Neutrophil (primary cell): Measurements from ENCODE around the gene ST3GAL6.
A peak's percentile ranks its signal among the peaks of the same experiment; 100 is the strongest.

Experiments used
- H3K27ac ChIP-seq: fragments of 200-600 bp; sonication (generic); 2 replicates; pipeline ENCODE4 v1.5.1; 2016; ENCODE audit warnings: mild to moderate bottlenecking, moderate library complexity
- H3K27me3 ChIP-seq: fragments of 200-600 bp; sonication (generic); 2 replicates; pipeline ENCODE4 v1.6.0; 2016; ENCODE audit warnings: mild to moderate bottlenecking
- H3K36me3 ChIP-seq: fragments of 200-600 bp; sonication (generic); 2 replicates; pipeline ENCODE4 v1.5.1; 2017
- H3K4me1 ChIP-seq, 2 experiments: fragments of 200-600 bp in 1 of 2; sonication (generic) in 1 of 2; 1 replicate in 1 of 2; 2 replicates in 1 of 2; pipeline versions ENCODE4 v1.5.1 to v1.6.1; 2013 to 2016; ENCODE audit warnings: low read depth in 1 of 2, low read length in 1 of 2, mild to moderate bottlenecking in 1 of 2, moderate library complexity in 1 of 2; ENCODE audit not compliant: control insufficient read depth in 1 of 2, insufficient read depth in 1 of 2
- H3K4me3 ChIP-seq, 2 experiments: fragments of 200-600 bp in 1 of 2; sonication (generic) in 1 of 2; 1 replicate in 1 of 2; 2 replicates in 1 of 2; pipeline ENCODE4 v1.5.1; 2013 to 2016; ENCODE audit warnings: low read depth in 1 of 2, low read length in 1 of 2, mild to moderate bottlenecking in 1 of 2, moderate library complexity in 1 of 2
- H3K9me3 ChIP-seq: fragments of 200-600 bp; sonication (generic); 2 replicates; pipeline ENCODE4 v1.5.1; 2016
- TF ChIP-seq, protein P1 (sequence below): fragments of 200-600 bp; sonication (generic); IDR thresholded peaks from 2 replicates; pipeline ENCODE4 v1.5.1; 2016; ENCODE audit warnings: antibody characterized with exemption

ST3GAL6 gene

DNA sequence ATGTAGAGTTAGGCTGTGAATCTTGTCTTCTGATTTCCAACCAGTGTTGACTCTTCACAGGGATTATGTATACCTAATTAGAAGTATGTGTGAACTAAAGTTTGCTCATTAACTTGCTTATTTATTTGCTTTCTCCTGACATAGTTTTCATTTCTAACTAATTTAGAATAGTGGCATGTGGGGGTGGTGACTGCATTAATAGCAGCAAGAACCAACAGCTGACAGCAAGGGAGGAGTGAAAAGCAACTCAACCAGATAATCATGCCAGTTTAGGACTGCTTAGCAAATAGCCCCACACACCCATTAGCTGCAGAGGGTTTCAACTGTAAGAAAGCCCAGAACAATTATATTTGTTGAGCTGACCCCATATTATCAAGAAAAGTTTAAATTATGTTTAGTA lies 3.8 kb downstream of the ST3GAL6 start:
- Histone ChIP-seq H3K4me1 (peaks cover 52 to 58% of the 10 kb centered on the region in 2 experiments), H3K27me3 (no peaks in the 10 kb centered on the region), H3K27ac (no peak overlapping the region)

GRCh38 chr3:98768961-98769360 lies 5.8 kb downstream of the ST3GAL6 start:
- no peaks in the 10 kb centered on the region for H3K27me3 ChIP-seq
- peaks cover 32 to 44% of the 10 kb centered on the region in 2 experiments for H3K4me1 ChIP-seq
- no peak overlapping the region for H3K4me3 ChIP-seq
- peak overlapping the region; percentile 53 for H3K27ac ChIP-seq
- H3K36me3 ChIP-seq, result peaks cover 72% of the 10 kb centered on the region
- TF ChIP-seq, protein P1, sequence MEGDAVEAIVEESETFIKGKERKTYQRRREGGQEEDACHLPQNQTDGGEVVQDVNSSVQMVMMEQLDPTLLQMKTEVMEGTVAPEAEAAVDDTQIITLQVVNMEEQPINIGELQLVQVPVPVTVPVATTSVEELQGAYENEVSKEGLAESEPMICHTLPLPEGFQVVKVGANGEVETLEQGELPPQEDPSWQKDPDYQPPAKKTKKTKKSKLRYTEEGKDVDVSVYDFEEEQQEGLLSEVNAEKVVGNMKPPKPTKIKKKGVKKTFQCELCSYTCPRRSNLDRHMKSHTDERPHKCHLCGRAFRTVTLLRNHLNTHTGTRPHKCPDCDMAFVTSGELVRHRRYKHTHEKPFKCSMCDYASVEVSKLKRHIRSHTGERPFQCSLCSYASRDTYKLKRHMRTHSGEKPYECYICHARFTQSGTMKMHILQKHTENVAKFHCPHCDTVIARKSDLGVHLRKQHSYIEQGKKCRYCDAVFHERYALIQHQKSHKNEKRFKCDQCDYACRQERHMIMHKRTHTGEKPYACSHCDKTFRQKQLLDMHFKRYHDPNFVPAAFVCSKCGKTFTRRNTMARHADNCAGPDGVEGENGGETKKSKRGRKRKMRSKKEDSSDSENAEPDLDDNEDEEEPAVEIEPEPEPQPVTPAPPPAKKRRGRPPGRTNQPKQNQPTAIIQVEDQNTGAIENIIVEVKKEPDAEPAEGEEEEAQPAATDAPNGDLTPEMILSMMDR, result no peak
- H3K9me3 ChIP-seq, result no peaks in the 10 kb centered on the region

More for the DNA sequence above, 3.8 kb downstream of the ST3GAL6 start:
- no peak overlapping the region for H3K4me3 ChIP-seq
- TF ChIP-seq, protein P1, result no peak
- no peaks in the 10 kb centered on the region for H3K9me3 ChIP-seq
- H3K36me3 ChIP-seq, result peaks cover 52% of the 10 kb centered on the region

DNA sequence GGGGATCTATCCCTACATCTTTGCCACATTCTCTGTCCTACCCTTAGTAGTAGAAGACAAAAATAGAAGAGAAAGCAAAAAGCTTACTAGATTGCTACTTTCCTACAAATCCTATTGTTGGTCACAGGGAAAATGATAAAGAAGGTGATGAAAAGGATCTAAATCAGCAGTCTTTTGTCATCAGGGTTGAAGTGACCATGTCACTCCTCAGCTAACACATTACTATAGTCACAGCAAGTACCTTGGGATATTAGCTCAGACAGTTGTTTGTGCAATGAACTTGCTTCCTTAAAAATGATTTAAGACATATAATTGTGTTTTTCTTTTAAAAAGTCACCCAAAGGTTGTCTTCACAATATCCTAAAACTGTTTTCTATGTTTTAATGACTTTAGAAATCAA lies 6.3 kb downstream of the ST3GAL6 start:
- TF ChIP-seq, protein P1, result no peak
- H3K4me3 ChIP-seq, result no peak overlapping the region

DNA sequence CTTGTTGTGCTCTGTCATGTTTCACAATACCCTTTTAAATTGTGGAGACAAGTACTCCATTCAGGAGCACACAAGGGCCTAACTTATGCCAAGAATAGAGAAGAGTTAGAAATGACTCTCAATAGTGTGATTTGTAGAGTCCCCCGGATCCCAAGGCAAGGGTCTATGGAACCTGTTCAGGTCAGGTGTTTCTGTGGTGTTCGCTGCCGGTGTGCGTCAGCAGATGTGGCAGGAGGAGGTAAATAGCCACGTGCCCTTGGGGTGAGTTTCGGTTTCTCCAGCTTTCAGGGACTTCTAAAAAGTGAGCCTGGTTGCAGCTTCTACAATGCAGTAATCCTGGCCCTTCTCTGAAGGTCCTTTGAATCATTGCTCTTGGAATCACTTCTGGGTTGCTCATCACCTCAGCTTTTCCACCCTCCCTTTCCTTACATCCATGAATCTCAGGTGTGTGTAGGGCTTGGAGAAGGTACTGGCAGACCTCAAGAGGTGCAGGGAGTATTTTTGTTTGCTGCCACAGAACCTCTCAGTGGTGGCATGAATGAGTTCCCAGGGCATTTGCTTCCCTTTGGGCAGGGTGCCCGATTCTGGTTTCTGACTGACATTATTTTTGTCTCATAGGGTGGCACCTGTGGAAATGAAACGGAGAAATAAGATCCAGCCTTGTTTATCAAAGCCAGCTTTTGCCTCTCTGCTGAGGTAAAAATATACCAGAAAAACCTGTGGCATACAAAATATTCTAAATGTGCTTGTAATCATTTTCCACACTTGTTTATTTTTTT lies 7.3 kb downstream of the ST3GAL6 start:
- no peaks in the 10 kb centered on the region for H3K27me3 ChIP-seq
- H3K4me1 ChIP-seq, result peaks cover 17 to 31% of the 10 kb centered on the region in 2 experiments
- H3K4me3 ChIP-seq, result no peak overlapping the region

More for the DNA sequence above, 6.3 kb downstream of the ST3GAL6 start:
- peak overlapping the region; percentile 53 for H3K27ac ChIP-seq
- no peaks in the 10 kb centered on the region for H3K9me3 ChIP-seq
- H3K27me3 ChIP-seq, result no peaks in the 10 kb centered on the region
- peaks cover 77% of the 10 kb centered on the region for H3K36me3 ChIP-seq
- H3K4me1 ChIP-seq, result peaks cover 27 to 41% of the 10 kb centered on the region in 2 experiments

DNA sequence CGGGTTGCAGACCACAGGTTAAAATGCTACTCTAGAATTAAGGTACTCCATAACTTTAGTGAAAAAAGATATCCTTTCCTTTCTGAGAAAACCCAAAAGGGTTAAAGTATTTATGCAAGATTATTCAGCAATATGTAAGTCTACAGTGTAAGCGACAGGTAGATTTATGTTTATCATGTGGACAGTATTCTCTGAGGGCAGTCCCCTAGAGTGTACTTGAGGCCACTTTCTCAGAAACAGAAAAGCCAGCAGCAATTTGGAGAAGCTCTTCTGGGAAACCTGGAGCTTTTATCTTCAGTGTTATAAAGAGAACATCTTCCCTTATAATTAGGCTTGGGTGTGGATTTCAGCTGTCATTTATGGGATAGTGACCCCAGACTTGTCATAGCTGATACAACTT lies 8.9 kb downstream of the ST3GAL6 start:
- TF ChIP-seq, protein P1, result no peak
- no peaks in the 10 kb centered on the region for H3K27me3 ChIP-seq
- peaks cover 92% of the 10 kb centered on the region for H3K36me3 ChIP-seq
- H3K4me1 ChIP-seq, result peaks cover 9 to 19% of the 10 kb centered on the region in 2 experiments
- H3K27ac ChIP-seq, result no peak overlapping the region
- no peak overlapping the region for H3K4me3 ChIP-seq
- H3K9me3 ChIP-seq, result no peaks in the 10 kb centered on the region

More for the DNA sequence above, 7.3 kb downstream of the ST3GAL6 start:
- Histone ChIP-seq H3K27ac (peak overlapping the region; percentile 53), H3K9me3 (no peaks in the 10 kb centered on the region), H3K36me3 (peaks cover 87% of the 10 kb centered on the region)
- TF ChIP-seq, protein P1, result no peak
